H9 (cell line): ENCODE data around the gene UVRAG. TPM values are rescaled to one million over a fixed set of nuclear protein-coding genes. Genes with fewer than 3 reads are reported as not detected.

Source experiments
- DNase-seq: peaks from one replicate; pipeline ENCODE4 v3.0.0-alpha.2; 2017
- H2AFZ ChIP-seq: one replicate; pipeline ENCODE4 v1.6.1; 2013; ENCODE audit warnings: mild to moderate bottlenecking, low read length, control low read depth, moderate library complexity
- H2AK5ac ChIP-seq: 2 replicates; pipeline ENCODE4 v1.6.1; 2013; ENCODE audit warnings: low read length, control low read depth, mixed read lengths; ENCODE audit not compliant: insufficient read length
- H2BK120ac ChIP-seq: one replicate; pipeline ENCODE4 v1.6.1; 2013; ENCODE audit warnings: low read depth, mild to moderate bottlenecking, low read length, control low read depth, inconsistent platforms; ENCODE audit not compliant: poor library complexity, severe bottlenecking
- H2BK12ac ChIP-seq: 2 replicates; pipeline ENCODE4 v1.6.1; 2013; ENCODE audit warnings: low read length, control low read depth, mixed read lengths, low read depth; ENCODE audit not compliant: insufficient read length
- H2BK15ac ChIP-seq: 2 replicates; pipeline ENCODE4 v1.6.1; 2013; ENCODE audit warnings: low read depth, low read length, control low read depth
- H2BK20ac ChIP-seq: one replicate; pipeline ENCODE4 v1.6.1; 2013; ENCODE audit warnings: low read depth, mild to moderate bottlenecking, low read length, control low read depth, inconsistent platforms; ENCODE audit not compliant: poor library complexity, severe bottlenecking
- H2BK5ac ChIP-seq: 2 replicates; pipeline ENCODE4 v1.6.1; 2013; ENCODE audit warnings: low read length, control low read depth, mixed read lengths; ENCODE audit not compliant: insufficient read length
- H3K14ac ChIP-seq: 2 replicates; pipeline ENCODE4 v1.6.1; 2013; ENCODE audit warnings: low read length, control low read depth; ENCODE audit not compliant: insufficient read depth
- H3K18ac ChIP-seq: 2 replicates; pipeline ENCODE4 v1.6.1; 2013; ENCODE audit warnings: low read depth, mild to moderate bottlenecking, mixed read lengths, low read length, control low read depth; ENCODE audit not compliant: insufficient read length
- H3K23ac ChIP-seq: 2 replicates; pipeline ENCODE4 v1.6.1; 2013; ENCODE audit warnings: low read length, control low read depth, mixed read lengths, low read depth; ENCODE audit not compliant: insufficient read length
- H3K23me2 ChIP-seq: 2 replicates; pipeline ENCODE4 v1.6.1; 2013; ENCODE audit warnings: low read depth, mild to moderate bottlenecking, mixed read lengths, low read length, control low read depth; ENCODE audit not compliant: insufficient read length, poor library complexity, severe bottlenecking
- H3K27ac ChIP-seq: 2 replicates; pipeline ENCODE4 v1.5.1; 2013; ENCODE audit warnings: low read length, control low read depth, mixed read lengths, low read depth; ENCODE audit not compliant: insufficient read length
- H3K27me3 ChIP-seq: 2 replicates; pipeline ENCODE4 v1.6.1; 2013; ENCODE audit warnings: low read length, control low read depth, inconsistent platforms; ENCODE audit not compliant: insufficient read depth
- H3K4ac ChIP-seq: 2 replicates; pipeline ENCODE4 v1.6.1; 2013; ENCODE audit warnings: low read depth, mild to moderate bottlenecking, control low read depth, inconsistent platforms, low read length, moderate library complexity
- H3K4me1 ChIP-seq: 2 replicates; pipeline ENCODE4 v1.6.1; 2013; ENCODE audit warnings: low read length, control low read depth, inconsistent platforms; ENCODE audit not compliant: insufficient read depth
- H3K4me2 ChIP-seq: 2 replicates; pipeline ENCODE4 v1.6.1; 2013; ENCODE audit warnings: low read length, control low read depth, mixed read lengths; ENCODE audit not compliant: insufficient read length, insufficient read depth
- H3K56ac ChIP-seq: 2 replicates; pipeline ENCODE4 v1.6.1; 2013; ENCODE audit warnings: low read depth, mild to moderate bottlenecking, mixed read lengths, low read length, control low read depth; ENCODE audit not compliant: insufficient read length
- H3K79me1 ChIP-seq: 2 replicates; pipeline ENCODE4 v1.6.1; 2013; ENCODE audit warnings: low read depth, mild to moderate bottlenecking, moderate library complexity, low read length, control low read depth, inconsistent platforms; ENCODE audit not compliant: insufficient read depth, poor library complexity, severe bottlenecking
- H3K79me2 ChIP-seq: 2 replicates; pipeline ENCODE4 v1.6.1; 2013; ENCODE audit warnings: low read length, control low read depth, inconsistent platforms; ENCODE audit not compliant: insufficient read depth
- H3K9ac ChIP-seq: 2 replicates; pipeline ENCODE4 v1.6.1; 2013; ENCODE audit warnings: low read length, control low read depth, mixed read lengths; ENCODE audit not compliant: insufficient read length; ENCODE audit errors: extremely low read depth
- H3K9me3 ChIP-seq: one replicate; pipeline ENCODE4 v1.6.1; 2013; ENCODE audit warnings: low read depth, low read length, inconsistent platforms; ENCODE audit not compliant: control insufficient read depth
- H3T11ph ChIP-seq: one replicate; pipeline ENCODE4 v1.6.1; 2013; ENCODE audit warnings: mild to moderate bottlenecking, low read length, control low read depth, inconsistent platforms
- H4K20me1 ChIP-seq: one replicate; pipeline ENCODE4 v1.6.1; 2013; ENCODE audit not compliant: control insufficient read depth, insufficient read length, insufficient read depth
- H4K5ac ChIP-seq: 2 replicates; pipeline ENCODE4 v1.6.1; 2013; ENCODE audit warnings: low read depth, mild to moderate bottlenecking, mixed read lengths, low read length, control low read depth; ENCODE audit not compliant: insufficient read length
- H4K8ac ChIP-seq: replicated peaks from 2 replicates; pipeline ENCODE4 v1.6.1; 2013; ENCODE audit warnings: low read length, control low read depth, mixed read lengths, low read depth; ENCODE audit not compliant: insufficient read length
- H4K91ac ChIP-seq: 2 replicates; pipeline ENCODE4 v1.6.1; 2013; ENCODE audit warnings: low read depth, mild to moderate bottlenecking, moderate library complexity, mixed read lengths, low read length, control low read depth; ENCODE audit not compliant: insufficient read length
- H3K27ac Mint-ChIP-seq, 3 experiments: 2 replicates in 2 of 3; 3 replicates in 1 of 3; pipeline ENCODE4 v1.8.0; 2020 to 2021; ENCODE audit warnings: mixed read lengths in 3 of 3, mild to moderate bottlenecking in 1 of 3, moderate library complexity in 1 of 3
- H3K27me3 Mint-ChIP-seq: 2 replicates; pipeline ENCODE4 v1.8.0; 2021; ENCODE audit warnings: low read depth, mild to moderate bottlenecking, moderate library complexity, mixed read lengths
- H3K36me3 Mint-ChIP-seq, 3 experiments: 2 replicates in 2 of 3; 3 replicates in 1 of 3; pipeline ENCODE4 v1.8.0; 2020 to 2021; ENCODE audit warnings: low read depth in 3 of 3, mixed read lengths in 3 of 3; ENCODE audit not compliant: insufficient read depth in 1 of 3
- H3K4me1 Mint-ChIP-seq, 2 experiments: 2 replicates each; pipeline ENCODE4 v1.8.0; 2020; ENCODE audit warnings: mixed read lengths in 2 of 2
- H3K4me3 Mint-ChIP-seq, 2 experiments: 2 replicates in 1 of 2; 3 replicates in 1 of 2; pipeline ENCODE4 v1.8.0; 2020 to 2021; ENCODE audit warnings: mild to moderate bottlenecking in 2 of 2, mixed read lengths in 2 of 2, moderate library complexity in 1 of 2
- H3K9me3 Mint-ChIP-seq, 2 experiments: 2 replicates in 1 of 2; 3 replicates in 1 of 2; pipeline ENCODE4 v1.8.0; 2020; ENCODE audit warnings: mild to moderate bottlenecking in 2 of 2, mixed read lengths in 2 of 2, moderate library complexity in 1 of 2
- CTCF ChIP-seq: fragments of 200-600 bp; sonication (generic); conservative IDR thresholded peaks from 3 replicates; pipeline ENCODE4 v1.8.0; 2021; ENCODE audit warnings: antibody characterized with exemption, mild to moderate bottlenecking
- WGBS: extraction: QIAGEN DNeasy Blood & Tissue Kit; methylation state at CpG from one replicate; pipeline ENCODE4 v1.1.7; 2013; ENCODE audit warnings: missing lambda C conversion rate, low lambda C conversion rate, mixed read lengths; ENCODE audit not compliant: insufficient read length; ENCODE audit errors: extremely low coverage; 5-methylcytosine and 5-hydroxymethylcytosine counted together
- total RNA-seq: library from RNA; stranded (reverse); gene quantifications from 2 replicates; pipeline ENCODE4 v1.2.1, GENCODE V29; 2021

Gene UVRAG
- total RNA-seq, 1 experiment from 2014 or later: 18.5 TPM

DNA sequence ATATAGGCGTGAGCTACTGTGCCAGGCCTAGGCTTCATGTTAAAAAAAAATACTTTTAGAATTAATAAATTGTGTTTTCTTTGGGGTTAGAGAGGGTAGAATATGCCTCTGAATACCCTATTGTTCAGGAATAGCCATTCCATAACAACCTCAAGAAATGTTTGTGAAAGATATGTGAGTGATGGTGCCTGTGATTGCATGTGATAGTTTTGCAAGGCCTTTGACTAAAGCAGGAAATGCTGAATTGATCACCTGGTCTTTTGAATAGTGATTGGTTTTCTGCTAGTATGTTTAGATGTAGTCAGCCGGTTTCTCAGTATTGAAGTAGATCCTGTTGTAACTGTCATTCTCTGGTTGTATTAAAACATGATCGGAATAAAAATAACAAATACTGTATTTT lies 73.4 kb downstream of the UVRAG start:
- Histone ChIP-seq H3K4me1 (no peaks in the 10 kb centered on the region), H3T11ph (no peak overlapping the region)

More for the DNA sequence above, 73.4 kb downstream of the UVRAG start:
- Histone ChIP-seq H3K18ac (no peak overlapping the region), H2AFZ (no peak overlapping the region), H3K14ac (no peak overlapping the region), H4K20me1 (no peaks in the 10 kb centered on the region), H3K23me2 (no peaks in the 10 kb centered on the region), H2BK12ac (no peak overlapping the region), H3K9me3 (no peaks in the 10 kb centered on the region), H3K79me2 (no peaks in the 10 kb centered on the region), H4K5ac (no peak overlapping the region), H3K56ac (no peak overlapping the region), H4K91ac (no peak overlapping the region), H4K8ac (no peak overlapping the region), H3K4ac (no peak overlapping the region), H2BK120ac (no peak overlapping the region), H3K4me2 (no peak overlapping the region), H2BK5ac (no peak overlapping the region), H3K9ac (no peak overlapping the region), H2AK5ac (no peak overlapping the region), H3K23ac (no peak overlapping the region), H2BK20ac (no peak overlapping the region), H2BK15ac (no peak overlapping the region), H3K27me3 (no peaks in the 10 kb centered on the region), H3K79me1 (no peaks in the 10 kb centered on the region), H3K27ac (no peak overlapping the region)
- no peak overlapping the region for H3K27ac Mint-ChIP-seq
- peaks cover 0 to 5% of the 10 kb centered on the region in 2 experiments; a peak in 2 of 4 replicates for H3K4me1 Mint-ChIP-seq
- H3K9me3 Mint-ChIP-seq: no peaks in the 10 kb centered on the region
- H3K27me3 Mint-ChIP-seq: no peaks in the 10 kb centered on the region
- H3K4me3 Mint-ChIP-seq: no peak overlapping the region
- DNase-seq: no peak
- WGBS: no CpG with 5 or more reads among the region's 3 CpGs
- peaks cover 0 to 4% (median 0%) of the 10 kb centered on the region in 3 experiments; a peak in 1 of 7 replicates for H3K36me3 Mint-ChIP-seq
- TF ChIP-seq CTCF: no peak
